Upper lobe of right lung (tissue), 1 donor: ENCODE results near the gene B3GALT5. TPM values are rescaled to one million over a fixed set of nuclear protein-coding genes. Genes with fewer than 3 reads are reported as not detected.
"Not testable (repeated sequence)": the region's sequence is repeated elsewhere in the genome, so short reads cannot be mapped to it uniquely, and the experiment has no call there.

Experiments used
- ATAC-seq: fragments of 200-7000 bp; cut with Tn5 transposase; one replicate; pipeline ENCODE4 v1.9.1; 2020; ENCODE audit warnings: mild to moderate bottlenecking, moderate library complexity
- DNase-seq: peaks from one replicate; pipeline ENCODE4 v3.0.0-alpha.2; 2020
- H3K27ac ChIP-seq: fragments of 200-600 bp; one replicate; pipeline ENCODE4 v1.8.0; 2022
- H3K27me3 ChIP-seq: fragments of 200-600 bp; one replicate; pipeline ENCODE4 v1.8.0; 2022; ENCODE audit warnings: mild to moderate bottlenecking
- H3K36me3 ChIP-seq: fragments of 200-600 bp; one replicate; pipeline ENCODE4 v1.8.0; 2022
- H3K4me1 ChIP-seq: fragments of 200-600 bp; one replicate; pipeline ENCODE4 v1.8.0; 2022
- H3K4me3 ChIP-seq: fragments of 200-600 bp; one replicate; pipeline ENCODE4 v1.8.0; 2022; ENCODE audit warnings: mild to moderate bottlenecking
- H3K9me3 ChIP-seq: fragments of 200-600 bp; one replicate; pipeline ENCODE4 v1.8.0; 2022
- CTCF ChIP-seq: fragments of 200-600 bp; IDR thresholded peaks from one replicate; pipeline ENCODE4 v1.8.0; 2022; ENCODE audit warnings: antibody characterized with exemption
- intact Hi-C: fragments of 100-400 bp; cut with DNase I; formaldehyde crosslinking; loops from one replicate; pipeline ENCODE4 v1.11.0; 2022
- total RNA-seq: library from RNA; stranded (reverse); fragmentation: NEBNext Ultra II Directional; extraction: Animal tissue kit (Norgen Biotek cat#: 25700); gene quantifications from one replicate; pipeline ENCODE4 v1.2.1, GENCODE V29; 2021
- donor health status: DM: no; HTN: yes; CAD: no; lungs with severe emphysema.

The B3GALT5 gene
- total RNA-seq, 1 donor from 2014 or later = not detected

- no peaks in the 10 kb centered on the region for H3K36me3 ChIP-seq
- DNase-seq (no peak), ATAC-seq (no peak)
- no peak for TF ChIP-seq CTCF
- no peak overlapping the region for H3K27ac ChIP-seq
- H3K4me1 ChIP-seq = no peaks in the 10 kb centered on the region
- H3K27me3 ChIP-seq = peaks cover 10% of the 10 kb centered on the region
- H3K4me3 ChIP-seq = no peak overlapping the region
- intact Hi-C loops = no loop called here
- H3K9me3 ChIP-seq = no peaks in the 10 kb centered on the region
Observed at GRCh38 chr21:39576518-39577128, 36.1 kb upstream of the B3GALT5 start.

GRCh38 chr21:39579734-39580332 lies 32.9 kb upstream of the B3GALT5 start:
- intact Hi-C loops = no loop called here
- DNase-seq = no peak
- no peaks in the 10 kb centered on the region for H3K36me3 ChIP-seq
- no peaks in the 10 kb centered on the region for H3K27me3 ChIP-seq
- no peak overlapping the region for H3K4me3 ChIP-seq
- ATAC-seq = no peak
- no peak overlapping the region for H3K27ac ChIP-seq
- TF ChIP-seq CTCF = no peak
- H3K4me1 ChIP-seq = no peaks in the 10 kb centered on the region
- no peaks in the 10 kb centered on the region for H3K9me3 ChIP-seq

- ATAC-seq (no peak), DNase-seq (no peak)
- no peak for TF ChIP-seq CTCF
- Histone ChIP-seq H3K27me3 (no peaks in the 10 kb centered on the region), H3K4me3 (no peak overlapping the region), H3K27ac (no peak overlapping the region), H3K4me1 (no peaks in the 10 kb centered on the region), H3K9me3 (no peaks in the 10 kb centered on the region), H3K36me3 (no peaks in the 10 kb centered on the region)
- intact Hi-C loops = no loop called here
Observed at GRCh38 chr21:39580744-39581143, 32.0 kb upstream of the B3GALT5 start.

GRCh38 chr21:39581414-39581813 lies 31.3 kb upstream of the B3GALT5 start:
- no peaks in the 10 kb centered on the region for H3K27me3 ChIP-seq
- TF ChIP-seq CTCF = no peak
- no peak overlapping the region for H3K4me3 ChIP-seq
- no peak overlapping the region for H3K27ac ChIP-seq
- intact Hi-C loops = no loop called here
- ATAC-seq (no peak), DNase-seq (no peak)
- H3K36me3 ChIP-seq = no peaks in the 10 kb centered on the region
- H3K9me3 ChIP-seq = no peaks in the 10 kb centered on the region
- H3K4me1 ChIP-seq = no peaks in the 10 kb centered on the region

GRCh38 chr21:39582749-39583148 lies 30.0 kb upstream of the B3GALT5 start:
- Histone ChIP-seq H3K4me3 (no peak overlapping the region), H3K27me3 (no peaks in the 10 kb centered on the region), H3K9me3 (no peaks in the 10 kb centered on the region), H3K27ac (no peak overlapping the region), H3K4me1 (no peaks in the 10 kb centered on the region), H3K36me3 (no peaks in the 10 kb centered on the region)
- DNase-seq (no peak), ATAC-seq (no peak)
- TF ChIP-seq CTCF = no peak
- intact Hi-C loops = no loop called here

GRCh38 chr21:39583586-39583985 lies 29.2 kb upstream of the B3GALT5 start:
- intact Hi-C loops, H3K27ac ChIP-seq, ATAC-seq, DNase-seq, H3K36me3 ChIP-seq, H3K4me3 ChIP-seq, H3K4me1 ChIP-seq, H3K27me3 ChIP-seq, H3K9me3 ChIP-seq: not testable (repeated sequence)
